HG03196 (cell line): ENCODE measurements around the gene ABLIM2.

ENCODE experiments used
- ATAC-seq: cut with Tn5 transposase; IDR thresholded peaks from one replicate; pipeline ENCODE4 v1.9.1; 2021; ENCODE audit not compliant: unreplicated experiment

Gene ABLIM2

DNA sequence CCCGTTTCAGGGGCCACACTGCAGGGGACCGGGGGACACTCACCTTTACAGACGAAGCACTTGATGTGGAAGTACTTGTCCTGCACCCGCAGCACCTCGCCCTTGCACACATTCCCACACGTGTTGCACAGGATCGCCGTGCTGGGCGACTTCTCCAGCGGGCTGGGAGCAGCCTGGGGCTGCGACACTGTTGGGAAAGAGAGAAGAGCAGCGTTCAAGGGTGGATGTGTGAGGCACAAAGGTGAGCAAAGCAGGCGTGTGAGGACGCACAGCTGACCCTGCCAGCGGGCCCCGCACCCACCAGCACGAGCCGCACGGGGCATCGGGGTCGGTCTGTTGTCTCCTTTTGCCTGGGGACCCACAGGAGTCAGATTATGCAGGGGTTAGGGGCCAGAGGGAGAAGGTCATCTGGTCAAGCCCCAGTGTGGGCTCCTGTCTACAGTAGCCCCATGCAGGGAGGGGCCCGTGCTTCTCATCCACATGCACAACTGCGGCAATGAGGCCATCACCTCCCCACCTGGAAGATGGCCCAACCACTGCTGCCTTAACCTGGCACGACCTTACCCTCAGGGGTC is 52.1 kb downstream of the ABLIM2 start:
- ATAC-seq, result no peak

DNA sequence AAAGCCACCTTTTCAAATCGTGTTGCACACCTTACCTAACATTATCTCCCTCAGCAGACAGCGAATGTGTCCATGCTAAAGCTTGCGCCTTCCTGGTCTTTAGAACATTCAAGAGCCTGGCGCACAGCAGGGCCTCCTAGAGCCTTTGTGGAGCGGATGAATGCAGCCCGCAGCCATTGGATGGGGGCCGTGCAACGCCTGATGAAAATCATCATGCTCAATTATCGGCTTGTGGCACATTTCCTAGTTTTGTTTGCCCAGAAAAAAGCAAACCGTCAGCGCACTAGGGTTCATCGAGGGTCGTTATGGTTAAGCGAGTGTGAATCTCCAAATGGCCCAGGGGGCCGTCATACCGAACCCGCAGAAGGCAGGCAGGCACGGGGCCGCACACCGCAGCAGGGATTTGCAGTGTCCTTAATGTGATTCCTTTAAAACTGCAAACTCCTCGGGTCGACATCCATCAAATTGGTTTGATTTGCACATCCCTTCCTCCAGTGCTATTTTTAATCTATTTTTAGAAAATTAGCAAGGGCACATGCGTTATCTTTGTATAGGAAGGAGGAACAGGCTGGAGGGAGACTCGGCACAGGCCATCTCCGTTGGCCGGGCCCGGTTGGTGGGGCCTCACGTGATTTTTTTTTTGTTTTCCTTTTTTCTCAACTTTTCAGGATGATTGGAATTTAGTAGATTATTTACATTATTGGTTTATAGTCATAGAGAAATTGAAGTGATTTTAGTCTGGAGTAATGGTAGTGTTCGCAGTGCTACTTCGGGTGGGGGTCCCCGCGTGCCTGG is 53.1 kb downstream of the ABLIM2 start:
- no peak for ATAC-seq

DNA sequence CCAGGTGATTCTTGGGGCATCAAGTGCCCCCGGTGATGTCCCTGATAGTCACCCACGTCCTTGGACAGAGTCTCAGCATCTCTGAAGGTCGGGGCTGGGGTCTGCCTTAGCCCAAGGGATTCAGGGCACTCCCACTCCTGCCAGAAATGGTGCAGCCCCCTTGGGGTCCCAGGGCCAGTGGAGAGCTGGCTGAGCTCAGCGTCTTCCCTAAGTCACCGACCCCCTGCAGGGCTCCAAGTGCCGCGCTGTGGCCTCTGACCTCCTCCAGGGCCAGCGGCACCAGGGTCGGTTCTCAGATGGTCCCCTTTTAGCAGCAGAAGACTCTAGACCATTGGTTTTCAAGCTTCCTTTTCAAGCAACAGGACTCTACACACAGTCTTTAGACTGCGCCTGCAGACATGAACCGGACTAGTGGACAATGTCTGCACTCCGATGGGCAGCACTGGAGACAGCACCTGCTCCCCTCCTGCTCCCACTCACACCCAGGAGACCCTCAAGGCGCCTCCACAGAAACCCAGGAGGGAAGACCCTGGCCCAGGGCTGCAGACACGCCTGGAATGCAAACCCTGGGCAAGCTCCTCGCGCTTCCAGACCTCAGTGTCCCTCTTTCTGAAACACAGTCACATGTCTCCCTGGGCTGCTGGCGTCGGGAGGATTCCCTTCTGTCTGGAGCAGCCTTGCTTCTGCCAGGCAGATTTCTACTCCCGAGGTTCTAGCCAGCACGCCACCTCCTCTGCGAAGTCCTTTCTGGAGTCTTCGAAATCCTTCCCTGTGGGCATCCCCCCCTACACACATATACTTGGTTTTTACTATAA is 53.9 kb downstream of the ABLIM2 start:
- no peak for ATAC-seq

DNA sequence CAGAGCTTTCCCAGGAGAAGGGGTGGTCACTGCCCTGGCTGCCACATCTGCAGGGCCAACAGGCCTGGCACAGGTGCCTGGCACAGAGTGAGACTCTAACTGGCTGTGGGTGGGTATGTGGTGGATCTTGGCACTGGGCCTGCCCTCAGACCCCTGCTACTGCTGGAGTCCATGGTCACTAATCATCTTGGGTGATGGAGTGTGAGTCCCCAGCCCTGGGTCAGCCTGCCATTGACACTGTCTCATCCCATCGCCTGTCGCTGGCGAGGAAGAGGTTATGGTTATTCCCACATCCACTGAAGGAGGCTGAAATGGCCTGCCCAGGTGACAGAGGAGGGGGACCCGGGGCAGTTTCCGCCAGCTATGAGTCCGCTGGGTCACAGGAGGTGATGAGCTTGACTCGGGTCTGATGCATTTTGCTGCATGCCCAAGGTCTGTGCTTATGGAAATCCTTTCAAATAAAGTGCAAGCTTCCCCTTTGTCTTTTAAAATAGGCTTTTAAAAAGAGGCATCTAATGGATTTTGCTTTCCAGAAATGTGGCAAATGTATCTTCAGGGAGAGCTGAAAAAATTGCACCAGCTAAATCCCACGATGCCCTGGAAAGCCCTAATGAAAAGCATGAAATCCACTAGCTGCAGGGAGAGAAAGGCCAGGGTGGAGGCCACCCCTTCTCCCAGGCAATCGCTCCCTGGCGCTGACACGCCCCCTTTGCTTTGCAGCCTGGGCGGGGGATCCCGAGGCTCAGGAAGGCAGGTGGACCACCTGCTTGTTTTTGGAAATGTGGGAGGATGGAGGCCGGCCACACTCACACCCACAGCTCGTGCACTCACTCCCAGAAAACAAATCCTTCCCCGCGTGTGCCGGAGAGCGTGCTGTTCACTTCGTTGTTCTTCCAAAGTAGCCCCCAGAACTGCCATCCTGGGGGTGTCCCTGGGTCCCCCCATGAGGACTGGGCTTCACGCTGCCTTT is 54.9 kb downstream of the ABLIM2 start:
- ATAC-seq, result no peak

DNA sequence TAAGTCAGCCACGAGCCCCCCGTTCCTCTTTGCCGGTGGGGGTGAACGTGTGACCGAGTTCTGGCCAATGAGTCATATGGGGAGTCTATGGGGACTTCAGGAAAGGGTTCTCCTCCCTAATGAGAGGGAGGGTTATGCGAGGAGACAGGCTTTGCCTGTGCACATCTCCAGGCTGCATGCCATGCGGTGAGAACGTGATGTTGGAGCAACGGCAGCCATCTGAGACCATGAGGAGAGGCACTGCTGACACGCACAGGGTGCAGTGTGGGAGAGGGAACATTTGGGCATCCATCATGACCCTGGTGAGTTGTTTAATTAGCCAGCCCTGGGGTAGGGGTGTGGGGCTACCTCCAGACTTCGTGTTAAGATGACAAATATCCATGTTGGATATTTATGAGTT is 55.8 kb downstream of the ABLIM2 start:
- no peak for ATAC-seq

DNA sequence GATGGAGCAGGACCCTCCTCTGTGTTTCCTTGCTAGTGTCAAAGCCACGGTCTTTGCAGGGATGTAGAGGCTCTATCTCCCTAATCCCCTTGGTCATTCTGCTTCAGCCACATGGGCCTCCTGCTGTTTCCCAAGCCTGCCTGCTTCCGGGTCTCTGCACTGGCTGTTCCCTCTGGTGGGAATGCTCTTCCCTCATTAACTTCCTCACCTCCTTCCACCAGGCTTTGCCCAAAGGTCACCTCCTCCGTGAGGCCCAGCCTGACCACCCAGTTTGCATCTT is 56.6 kb downstream of the ABLIM2 start:
- no peak for ATAC-seq

DNA sequence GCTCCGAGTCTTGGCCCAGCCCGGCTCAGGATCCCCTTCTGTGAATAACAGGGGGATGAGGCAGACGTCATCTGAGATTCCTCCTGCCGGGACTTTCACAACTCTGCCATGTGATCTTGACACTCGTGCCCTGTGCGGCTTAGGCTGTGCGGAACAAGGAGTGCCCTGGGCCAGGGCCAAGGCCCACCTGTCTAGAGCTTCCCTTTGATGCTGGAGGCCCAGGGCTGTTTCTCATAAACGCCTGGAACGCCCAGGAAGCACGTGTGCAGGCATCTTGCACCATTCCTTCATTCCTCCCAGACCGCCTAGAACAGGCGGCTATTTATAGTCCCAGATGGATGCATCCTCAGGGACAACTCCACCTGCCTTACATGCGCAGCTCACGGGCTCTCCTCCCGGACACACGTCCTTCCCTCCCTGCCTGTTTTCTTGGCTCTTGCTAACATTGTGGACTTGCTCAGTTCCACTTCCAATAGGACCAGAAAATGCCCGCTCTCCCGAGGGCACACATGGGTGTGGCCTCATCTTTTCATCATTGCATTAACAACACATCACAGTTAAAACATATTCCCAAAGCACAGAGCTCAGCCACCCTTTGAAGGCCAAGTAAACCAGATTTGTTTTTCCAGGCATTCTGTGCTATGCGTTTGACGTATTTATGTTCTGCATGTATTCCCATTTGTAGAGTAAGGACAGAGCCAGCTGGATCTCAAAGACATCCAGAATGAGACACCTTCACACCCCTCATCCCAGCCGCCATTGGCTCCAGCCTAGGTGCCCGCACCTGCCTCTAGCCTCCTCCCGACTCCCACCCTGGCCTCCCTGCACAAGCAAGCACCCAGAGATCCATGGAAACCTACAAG is 57.2 kb downstream of the ABLIM2 start:
- ATAC-seq, result no peak

DNA sequence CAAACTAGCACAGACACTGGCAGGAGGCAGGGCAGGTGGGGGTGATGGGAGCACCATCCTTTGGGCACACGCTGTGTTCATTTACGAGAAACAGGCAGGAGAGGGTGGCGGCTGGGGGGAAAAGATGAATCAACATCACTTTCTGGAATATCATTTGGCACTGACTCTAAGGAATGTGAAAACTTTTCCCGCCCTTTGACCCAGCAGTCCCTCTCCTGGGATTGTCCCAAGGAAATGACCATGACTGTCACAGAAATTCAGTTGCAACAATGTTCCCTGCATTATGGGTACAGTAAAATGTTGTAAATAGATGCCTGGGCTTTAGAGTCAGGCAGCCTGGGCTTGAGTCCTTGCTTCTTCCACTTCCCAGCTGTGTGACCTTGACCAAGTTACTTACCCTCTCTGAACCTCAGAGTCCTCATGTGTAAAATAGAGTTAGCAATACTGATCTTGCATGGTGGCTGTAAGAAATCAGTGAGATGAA is 58.6 kb downstream of the ABLIM2 start:
- ATAC-seq, result no peak

DNA sequence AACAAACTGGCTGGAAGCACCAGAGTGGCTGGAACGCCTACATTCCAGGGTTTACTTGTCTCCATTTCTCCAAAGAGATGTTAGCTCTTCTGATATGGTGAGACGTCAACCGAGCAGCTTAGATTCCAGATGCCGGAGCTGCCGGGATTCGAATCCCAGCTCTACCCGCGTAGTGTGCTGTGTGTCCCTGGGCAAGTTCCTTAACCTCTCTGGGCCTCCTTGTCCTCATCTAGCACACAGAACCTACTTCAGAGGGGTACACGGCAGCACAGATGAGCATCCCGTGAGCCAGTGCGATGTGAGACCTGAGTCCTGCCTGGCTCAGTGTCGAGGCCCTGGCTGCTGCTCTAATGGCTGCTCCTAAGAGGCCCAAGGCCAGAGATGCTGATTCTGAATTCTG is 60.1 kb downstream of the ABLIM2 start:
- no peak for ATAC-seq

DNA sequence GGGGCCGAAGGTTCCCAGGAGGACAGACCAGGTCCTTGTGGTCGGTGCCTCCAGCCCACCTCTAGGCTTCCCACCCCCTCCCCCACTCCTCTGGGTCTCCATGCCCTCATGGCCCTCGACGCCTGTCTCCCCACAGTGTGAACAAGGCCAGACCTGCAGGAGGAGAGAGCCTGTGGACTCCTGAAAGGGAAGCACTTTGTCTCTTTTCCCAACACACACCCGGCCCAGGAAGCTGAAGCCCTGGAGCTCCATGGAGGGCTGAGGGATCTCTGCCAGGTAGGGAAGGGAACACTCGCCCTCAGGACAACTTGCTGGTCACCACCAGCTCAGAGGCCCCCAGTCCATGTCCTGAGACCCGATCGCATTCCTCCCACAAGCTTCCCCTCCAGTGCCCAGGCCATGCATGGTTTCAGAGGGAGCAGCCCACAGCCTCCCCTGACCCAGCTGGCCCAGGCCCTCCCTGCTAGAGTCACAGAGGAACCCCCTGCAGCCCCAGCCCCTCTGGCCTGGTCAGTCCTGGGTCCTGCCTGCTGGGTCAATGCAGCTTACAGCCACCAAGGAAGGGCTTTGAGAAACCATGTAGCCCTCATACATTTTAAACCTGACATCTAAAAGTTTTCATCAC is 60.8 kb downstream of the ABLIM2 start:
- no peak for ATAC-seq

DNA sequence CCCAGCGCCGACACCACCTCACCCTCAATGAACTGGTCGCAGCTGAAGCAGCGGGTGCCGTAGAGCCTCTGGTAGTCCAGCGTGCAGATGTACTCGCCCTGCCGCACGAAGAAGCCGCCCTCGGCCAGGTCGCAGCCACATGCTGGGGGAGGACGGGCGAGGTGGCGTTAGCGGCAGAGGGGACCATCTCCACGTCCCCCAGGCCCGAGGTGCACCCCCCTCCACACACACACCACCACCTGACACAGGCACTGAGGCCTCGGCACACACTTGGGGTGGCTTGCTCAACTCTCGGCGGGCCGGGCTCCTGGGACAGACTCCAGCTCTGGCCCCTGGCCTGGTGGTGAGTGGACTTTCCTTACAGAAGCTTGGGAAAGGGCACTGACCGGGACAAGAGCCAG is 61.5 kb downstream of the ABLIM2 start:
- no peak for ATAC-seq

DNA sequence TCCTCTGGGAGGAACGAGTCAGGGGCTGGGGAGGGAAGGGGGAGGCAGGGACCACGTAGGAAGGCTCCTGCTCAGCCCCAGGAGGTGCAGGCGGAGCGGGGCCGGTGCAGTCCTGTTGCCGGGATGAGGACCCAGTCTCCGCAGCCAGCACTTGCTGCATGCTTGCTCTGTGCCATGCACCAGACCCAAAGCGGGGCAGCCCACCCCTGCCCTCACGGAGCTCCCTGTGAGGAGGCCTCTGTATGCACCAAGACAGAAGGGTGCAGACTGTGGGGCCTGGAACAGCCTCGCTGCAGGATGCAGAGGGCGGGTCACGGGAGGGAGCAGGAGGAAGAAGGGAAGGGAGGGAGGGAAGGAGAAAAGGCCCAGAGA is 61.9 kb downstream of the ABLIM2 start:
- no peak for ATAC-seq

DNA sequence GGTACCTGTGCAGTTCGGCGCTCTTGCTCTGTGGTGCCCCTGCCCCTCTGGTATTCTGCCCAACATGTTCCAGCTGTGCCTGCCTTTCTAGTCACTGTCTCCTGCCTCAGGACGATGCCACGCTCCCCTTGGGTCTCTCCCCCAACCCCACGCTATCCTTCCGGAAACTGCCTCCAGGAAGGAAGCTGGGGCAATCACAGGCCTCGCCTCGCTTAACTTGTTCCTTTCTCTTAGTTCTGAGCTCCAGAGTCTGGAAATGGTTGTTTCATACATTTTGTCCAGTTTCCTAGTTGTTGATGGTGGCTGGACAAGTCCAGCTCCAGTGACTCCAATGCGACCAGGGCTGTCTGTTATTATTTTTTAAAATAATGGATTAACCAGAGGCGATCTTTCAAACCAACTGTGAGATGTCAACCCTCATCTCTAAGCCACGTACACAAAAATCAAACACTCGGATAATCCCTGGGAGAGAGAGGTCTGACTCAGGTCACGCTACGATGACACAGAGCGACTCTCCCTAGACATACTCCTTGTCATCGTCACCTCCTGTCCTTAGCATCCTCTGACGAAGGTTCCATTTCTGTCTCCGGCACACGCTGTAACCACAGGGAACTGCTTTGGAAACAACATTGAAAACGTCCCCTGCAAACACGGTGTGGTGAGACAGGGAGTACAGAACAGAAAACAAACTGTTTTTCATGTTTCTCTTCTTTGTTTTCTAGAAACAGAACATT is 62.5 kb downstream of the ABLIM2 start:
- ATAC-seq, result no peak

DNA sequence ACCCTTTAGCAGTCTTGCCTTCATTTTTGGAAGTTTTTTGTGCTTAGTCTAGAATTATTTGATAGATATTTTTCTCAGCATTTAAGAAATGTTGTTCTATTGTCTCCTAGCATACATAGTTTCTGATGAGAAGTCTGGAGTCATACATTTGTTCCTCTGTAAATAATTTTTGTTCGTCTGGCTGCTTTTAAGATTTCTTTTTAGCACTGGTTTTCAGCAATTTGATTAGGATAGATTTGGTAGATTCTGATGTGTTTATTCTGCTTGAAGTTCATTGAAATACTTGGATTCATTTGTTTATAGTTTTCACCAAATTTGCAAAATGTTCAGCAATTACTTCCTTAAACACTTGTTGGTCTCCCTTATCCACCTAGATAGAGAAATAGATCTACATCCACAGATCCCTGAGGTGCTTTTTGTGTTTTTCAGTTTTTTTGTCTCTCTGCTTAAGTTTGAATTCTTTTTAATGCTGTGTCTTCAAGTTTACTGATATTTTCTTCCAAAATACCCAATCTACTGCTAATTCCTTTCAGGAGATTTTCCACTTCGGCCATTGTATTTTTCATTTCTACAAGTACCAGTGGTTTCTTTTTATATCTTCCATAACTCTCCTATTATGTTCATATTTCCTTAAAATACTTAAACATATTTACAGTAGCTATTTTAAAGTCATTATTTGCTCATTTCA is 64.9 kb downstream of the ABLIM2 start:
- ATAC-seq, result no peak

DNA sequence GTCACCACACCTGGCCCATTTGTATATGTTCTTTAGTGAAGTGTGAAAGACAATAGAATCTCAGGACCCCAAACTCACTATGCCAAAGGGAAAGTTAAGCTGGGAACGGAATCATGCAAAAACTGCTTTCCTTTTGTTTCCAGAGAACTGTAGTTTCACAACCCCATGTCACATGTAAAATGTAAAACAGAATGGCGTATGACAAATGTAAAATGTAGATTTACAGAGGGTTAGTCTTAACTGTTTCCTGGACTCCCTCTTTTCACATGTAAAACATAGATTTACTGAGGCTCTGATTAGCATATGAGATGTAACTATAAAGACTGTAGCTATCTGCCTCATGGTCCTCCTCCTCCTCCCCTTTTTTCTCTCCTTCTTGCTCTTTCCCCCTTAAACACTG is 66.3 kb downstream of the ABLIM2 start:
- no peak for ATAC-seq

DNA sequence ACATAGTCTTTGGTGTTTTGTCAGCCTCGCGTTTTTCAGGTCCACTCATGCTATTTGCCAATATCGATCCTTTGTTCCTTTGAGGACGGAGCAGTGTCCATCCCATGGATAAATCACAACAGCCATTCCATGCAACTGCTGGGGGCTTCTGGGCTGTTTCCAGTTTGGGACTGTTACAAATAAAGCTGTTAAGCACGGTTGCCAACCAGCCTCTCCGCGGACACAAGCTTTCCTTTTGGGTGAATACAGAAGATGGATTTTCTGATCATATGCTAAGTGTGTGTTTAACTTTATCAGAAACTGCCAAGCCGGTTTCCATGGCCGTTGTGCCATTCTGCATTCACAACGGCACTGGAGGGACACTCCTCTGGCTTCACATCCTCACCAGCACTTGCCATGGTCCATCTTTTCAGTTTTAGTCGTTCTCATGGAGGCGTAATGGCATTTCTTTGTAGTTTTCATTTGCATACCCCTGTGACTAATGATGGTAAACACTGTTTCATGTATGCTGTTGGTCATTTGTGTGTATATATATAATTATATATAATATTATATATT is 67.8 kb downstream of the ABLIM2 start:
- no peak for ATAC-seq

DNA sequence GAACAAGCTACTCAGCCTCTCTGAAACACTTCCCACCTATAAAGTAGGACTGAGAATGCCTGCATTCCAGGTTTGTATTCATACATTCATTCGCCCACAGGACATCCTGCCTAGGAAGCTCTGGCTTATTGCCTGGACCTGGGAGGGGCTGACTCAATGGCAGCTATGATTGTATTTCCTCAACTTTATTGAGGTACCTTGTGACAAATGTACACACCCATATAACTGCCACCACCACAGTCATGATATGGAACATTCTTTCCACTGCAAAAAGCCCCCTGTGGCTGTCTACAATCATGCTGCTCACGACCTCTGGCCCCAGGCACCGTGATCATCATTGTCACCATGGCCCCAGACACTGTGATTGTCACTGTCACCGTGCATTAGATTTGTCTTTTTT is 68.3 kb downstream of the ABLIM2 start:
- ATAC-seq, result no peak

DNA sequence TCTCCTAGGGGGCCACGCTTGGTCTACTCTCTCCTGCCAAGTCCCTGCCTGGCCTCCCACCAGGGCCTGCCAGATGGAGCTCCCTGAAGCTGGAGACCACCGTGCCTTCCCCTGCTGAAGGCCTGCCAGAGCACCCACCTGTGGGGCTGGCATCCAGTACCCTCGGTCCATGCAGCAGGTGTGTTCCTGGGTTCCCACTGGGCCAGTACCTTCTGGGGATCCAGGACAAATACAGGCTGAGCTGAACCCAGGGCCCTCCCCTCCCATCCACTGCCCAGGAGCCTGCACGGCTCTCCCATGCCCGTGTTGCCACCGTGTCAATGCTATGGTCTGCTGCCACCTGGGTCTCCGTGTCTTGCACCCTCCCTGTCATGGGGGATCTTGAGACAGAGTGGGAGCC is 68.8 kb downstream of the ABLIM2 start:
- ATAC-seq, result no peak
